H1 (cell line): ENCODE measurements around the gene USP35. TPM values are rescaled to one million over a fixed set of nuclear protein-coding genes. Genes with fewer than 3 reads are reported as not detected.

Experiments
- CTCF ChIA-PET: fragments of 300-600 bp; sonication (Branson Sonifier 250); formaldehyde crosslinking; loops from one replicate; lab custom pipeline; 2021; ENCODE audit not compliant: partially characterized antibody; lab: Charles Lee
- POLR2A ChIA-PET: fragments of 300-600 bp; sonication (Branson Sonifier 250); formaldehyde crosslinking; loops from one replicate; lab custom pipeline; 2021; ENCODE audit warnings: inconsistent platforms; ENCODE audit not compliant: partially characterized antibody; lab: Charles Lee
- DNase-seq, 2 experiments: peaks; one replicate each; pipeline versions ENCODE4 v3.0.0 to v3.0.0-alpha.2; 2010 to 2022; ENCODE audit warnings: low spot score in 2 of 2, low read depth in 1 of 2, mixed read lengths in 1 of 2
- FAIRE-seq: peaks from 2 replicates; lab custom pipeline; 2011; peaks lifted over from hg19 to GRCh38; lab: Jason Lieb, UNC
- H2AFZ ChIP-seq: 2 replicates; pipeline ENCODE4 v1.8.1; 2012; ENCODE audit warnings: low read length, inconsistent platforms
- H2AK5ac ChIP-seq: 2 replicates; pipeline ENCODE4 v1.6.1; 2013; ENCODE audit warnings: low read depth, low read length
- H2BK120ac ChIP-seq: replicated peaks from 2 replicates; pipeline ENCODE3; 2013; ENCODE audit warnings: low read depth, low read length, inconsistent platforms
- H2BK12ac ChIP-seq: 2 replicates; pipeline ENCODE4 v1.6.1; 2013; ENCODE audit warnings: low read depth, low read length
- H2BK15ac ChIP-seq: 2 replicates; pipeline ENCODE4 v1.6.1; 2013; ENCODE audit warnings: low read length
- H2BK20ac ChIP-seq: 2 replicates; pipeline ENCODE4 v1.6.1; 2013; ENCODE audit warnings: low read length
- H2BK5ac ChIP-seq: 2 replicates; pipeline ENCODE4 v1.6.1; 2013; ENCODE audit warnings: low read depth, low read length
- H3K14ac ChIP-seq: 2 replicates; pipeline ENCODE4 v1.6.1; 2013; ENCODE audit warnings: inconsistent platforms; ENCODE audit not compliant: insufficient read length
- H3K18ac ChIP-seq: 2 replicates; pipeline ENCODE4 v1.6.1; 2013; ENCODE audit warnings: low read length; ENCODE audit errors: extremely low read depth
- H3K23ac ChIP-seq: 2 replicates; pipeline ENCODE4 v1.6.1; 2013; ENCODE audit warnings: inconsistent platforms; ENCODE audit not compliant: insufficient read length
- H3K23me2 ChIP-seq: 2 replicates; pipeline ENCODE4 v1.6.1; 2013; ENCODE audit warnings: low read depth, low read length
- H3K27ac ChIP-seq: 2 replicates; pipeline ENCODE4 v1.6.1; 2011; ENCODE audit warnings: low read depth, low read length, inconsistent platforms
- H3K27me3 ChIP-seq, 4 experiments: replicated peaks in 1 of 4; 1 replicate in 1 of 4; 2 replicates in 3 of 4; pipeline versions ENCODE4 v1.6.1 to v1.8.1; 2011 to 2013; ENCODE audit warnings: low read length in 3 of 4, mild to moderate bottlenecking in 3 of 4, inconsistent platforms in 2 of 4, mixed read lengths in 2 of 4, moderate library complexity in 1 of 4; ENCODE audit not compliant: control insufficient read depth in 3 of 4, insufficient read depth in 3 of 4; ENCODE audit errors: extremely low read depth in 1 of 4
- H3K36me3 ChIP-seq, 4 experiments: 2 replicates each; pipeline versions ENCODE4 v1.6.1 to v1.8.1; 2011 to 2013; ENCODE audit warnings: mild to moderate bottlenecking in 4 of 4, low read length in 3 of 4, moderate library complexity in 2 of 4, control low read depth in 1 of 4, inconsistent platforms in 1 of 4; ENCODE audit not compliant: insufficient read depth in 4 of 4, control insufficient read depth in 2 of 4
- H3K4ac ChIP-seq: replicated peaks from 2 replicates; pipeline ENCODE3; 2013; ENCODE audit warnings: low read length, low read depth, mixed read lengths, inconsistent platforms; ENCODE audit not compliant: insufficient read length
- H3K4me1 ChIP-seq, 4 experiments: replicated peaks in 1 of 4; 1 replicate in 1 of 4; 2 replicates in 3 of 4; pipeline versions ENCODE4 v1.6.1 to v1.8.1; 2011 to 2013; ENCODE audit warnings: low read length in 3 of 4, inconsistent platforms in 2 of 4, mixed read lengths in 1 of 4; ENCODE audit not compliant: insufficient read depth in 4 of 4, control insufficient read depth in 3 of 4
- H3K4me2 ChIP-seq, 2 experiments: 2 replicates each; pipeline versions ENCODE4 v1.6.1 to v1.8.1; 2011 to 2013; ENCODE audit warnings: low read depth in 2 of 2, low read length in 2 of 2, control low read depth in 1 of 2, inconsistent platforms in 1 of 2, mild to moderate bottlenecking in 1 of 2; ENCODE audit not compliant: insufficient read depth in 1 of 2
- H3K4me3 ChIP-seq, 4 experiments: fragments of 200-600, 300-600 bp in 1 of 4; sonication (generic), shearing (Covaris generic), sonication (Bioruptor Twin) in 1 of 4; 2 replicates each; pipeline versions ENCODE4 v1.5.1 to v1.8.1; 2011 to 2016; ENCODE audit warnings: low read length in 4 of 4, low read depth in 3 of 4, control low read depth in 2 of 4, inconsistent platforms in 2 of 4, mild to moderate bottlenecking in 2 of 4, mixed read lengths in 1 of 4, moderate library complexity in 1 of 4; ENCODE audit not compliant: insufficient read depth in 2 of 4; ENCODE audit errors: extremely low read depth in 1 of 4
- H3K56ac ChIP-seq: replicated peaks from 2 replicates; pipeline ENCODE3; 2013; ENCODE audit warnings: low read depth, mild to moderate bottlenecking, mixed read lengths, low read length, inconsistent platforms; ENCODE audit not compliant: insufficient read length
- H3K79me1 ChIP-seq: 2 replicates; pipeline ENCODE4 v1.6.1; 2013; ENCODE audit warnings: low read depth, low read length, control low read depth
- H3K79me2 ChIP-seq, 2 experiments: 2 replicates each; pipeline versions ENCODE4 v1.6.1 to v1.8.1; 2012 to 2013; ENCODE audit warnings: low read length in 2 of 2, mild to moderate bottlenecking in 2 of 2, inconsistent platforms in 1 of 2; ENCODE audit not compliant: insufficient read depth in 2 of 2, control insufficient read depth in 1 of 2
- H3K9ac ChIP-seq, 4 experiments: replicated peaks in 1 of 4; 1 replicate in 1 of 4; 2 replicates in 3 of 4; pipeline versions ENCODE4 v1.6.1 to v1.8.1; 2011 to 2013; ENCODE audit warnings: low read depth in 3 of 4, low read length in 3 of 4, control low read depth in 2 of 4, mild to moderate bottlenecking in 2 of 4, moderate library complexity in 2 of 4, inconsistent platforms in 1 of 4; ENCODE audit errors: extremely low read depth in 1 of 4
- H3K9me3 ChIP-seq, 2 experiments: 2 replicates each; pipeline versions ENCODE4 v1.6.1 to v1.8.1; 2012 to 2013; ENCODE audit warnings: mild to moderate bottlenecking in 2 of 2, moderate library complexity in 2 of 2, control low read depth in 1 of 2, inconsistent platforms in 1 of 2, low read depth in 1 of 2, low read length in 1 of 2, mixed read lengths in 1 of 2; ENCODE audit not compliant: insufficient read depth in 2 of 2
- H4K20me1 ChIP-seq, 2 experiments: replicated peaks in 1 of 2; 2 replicates each; pipeline versions ENCODE3 to v1.8.1; 2011 to 2013; ENCODE audit warnings: inconsistent platforms in 2 of 2, low read length in 2 of 2, mild to moderate bottlenecking in 1 of 2; ENCODE audit not compliant: insufficient read depth in 2 of 2, control insufficient read depth in 1 of 2
- H4K5ac ChIP-seq: 2 replicates; pipeline ENCODE4 v1.6.1; 2013; ENCODE audit warnings: low read length, low read depth, mixed read lengths, inconsistent platforms; ENCODE audit not compliant: insufficient read length
- H4K8ac ChIP-seq: 2 replicates; pipeline ENCODE4 v1.8.0; 2013; ENCODE audit warnings: mild to moderate bottlenecking, moderate library complexity, low read length, inconsistent platforms; ENCODE audit not compliant: insufficient read depth; ENCODE audit errors: extremely low read depth
- H4K91ac ChIP-seq: replicated peaks from 2 replicates; pipeline ENCODE3; 2013; ENCODE audit warnings: low read length, mixed read lengths, inconsistent platforms; ENCODE audit not compliant: insufficient read length
- ATF2 ChIP-seq: IDR thresholded peaks from 2 replicates; pipeline ENCODE4 v1.6.1; 2012; ENCODE audit warnings: low read length, inconsistent platforms
- BCL11A ChIP-seq, 2 experiments: IDR thresholded peaks; one replicate each; pipeline ENCODE4 v1.6.1; 2011; ENCODE audit warnings: low read depth in 2 of 2, low read length in 2 of 2, mild to moderate bottlenecking in 2 of 2
- BRCA1 ChIP-seq: IDR thresholded peaks from 2 replicates; pipeline ENCODE4 v1.6.1; 2012; ENCODE audit warnings: low read depth, low read length, improper control_type of control experiment
- CHD1 ChIP-seq: IDR thresholded peaks from 2 replicates; pipeline ENCODE4 v1.6.1; 2012; ENCODE audit warnings: low read depth, low read length, improper control_type of control experiment
- CHD2 ChIP-seq: IDR thresholded peaks from 2 replicates; pipeline ENCODE4 v1.6.1; 2012; ENCODE audit warnings: low read length, improper control_type of control experiment
- CREB1 ChIP-seq: IDR thresholded peaks from 2 replicates; pipeline ENCODE4 v1.6.1; 2012; ENCODE audit warnings: inconsistent platforms
- EGR1 ChIP-seq: IDR thresholded peaks from 2 replicates; pipeline ENCODE4 v1.6.1; 2011; ENCODE audit warnings: low read depth, low read length, borderline replicate concordance
- EP300 ChIP-seq, 2 experiments: IDR thresholded peaks; 1 replicate in 1 of 2; 2 replicates in 1 of 2; pipeline ENCODE4 v1.6.1; 2011 to 2012; ENCODE audit warnings: low read depth in 2 of 2, low read length in 2 of 2, mild to moderate bottlenecking in 2 of 2, borderline replicate concordance in 1 of 2, inconsistent platforms in 1 of 2, moderate library complexity in 1 of 2
- KDM5A ChIP-seq: fragments of 200-600 bp; IDR thresholded peaks from 2 replicates; pipeline ENCODE4 v1.7.1; 2012; ENCODE audit warnings: mild to moderate bottlenecking, low read length, inconsistent platforms, mixed read lengths
- POLR2A ChIP-seq, 2 experiments: IDR thresholded peaks; 1 replicate in 1 of 2; 2 replicates in 1 of 2; pipeline ENCODE4 v1.6.1; 2011; ENCODE audit warnings: low read depth in 2 of 2, low read length in 2 of 2, mild to moderate bottlenecking in 2 of 2; ENCODE audit errors: control extremely low read depth in 1 of 2
- RAD21 ChIP-seq, 2 experiments: IDR thresholded peaks in 1 of 2; conservative IDR thresholded peaks in 1 of 2; 2 replicates each; pipeline ENCODE4 v1.6.1; 2011; ENCODE audit warnings: low read depth in 2 of 2, low read length in 2 of 2, improper control_type of control experiment in 1 of 2, inconsistent platforms in 1 of 2, mild to moderate bottlenecking in 1 of 2, moderate library complexity in 1 of 2
- RXRA ChIP-seq: IDR thresholded peaks from 2 replicates; pipeline ENCODE4 v1.6.1; 2011; ENCODE audit warnings: low read depth, mild to moderate bottlenecking, low read length, moderate library complexity; ENCODE audit not compliant: insufficient read depth
- SP2 ChIP-seq: IDR thresholded peaks from 2 replicates; pipeline ENCODE4 v1.6.1; 2012; ENCODE audit warnings: mild to moderate bottlenecking, low read length, inconsistent platforms
- SP4 ChIP-seq: IDR thresholded peaks from 2 replicates; pipeline ENCODE4 v1.6.1; 2012; ENCODE audit warnings: low read length, inconsistent platforms
- TAF1 ChIP-seq: IDR thresholded peaks from 2 replicates; pipeline ENCODE4 v1.6.1; 2011; ENCODE audit warnings: mild to moderate bottlenecking, low read depth, low read length
- polyA plus RNA-seq, 7 experiments: library from polyadenylated mRNA; depleted of rRNA in 3 of 7; stranded (reverse) in 5 of 7; unstranded in 2 of 7; fragments of >200 nt in 5 of 7; fragments of 200-250 nt in 2 of 7; gene quantifications; 1 replicate in 5 of 7; 2 replicates in 1 of 7; 4 replicates in 1 of 7; pipeline versions ENCODE4 v1.2.1 to v1.2.3, GENCODE V29; 2011 to 2013; ENCODE audit warnings: missing spikeins in 2 of 7, mixed read lengths in 2 of 7
- total RNA-seq: library from RNA; stranded (reverse); fragmentation: NEBNext Ultra II Directional; extraction: Animal tissue kit (Norgen Biotek cat#: 25700); gene quantifications from 2 replicates; pipeline ENCODE4 v1.2.1, GENCODE V29; 2021

USP35 gene
- total and polyA plus RNA-seq, 2 of the 8 experiments (the other 6 are each of a cell fraction or from before 2014, with no cell fraction given) = 4.6 to 6.8 TPM

GRCh38 chr11:78231962-78232501 lies 43.3 kb downstream of the USP35 start:
- POLR2A ChIA-PET = no interaction called here
- Histone ChIP-seq H3K23me2 (no peaks in the 10 kb centered on the region), H4K20me1 (no peaks in the 10 kb centered on the region)
- TF ChIP-seq BCL11A (IDR thresholded peaks at IDR 0.05; ENCODE audit: low read depth in 2 of 2, low read length in 2 of 2) (no peak), RAD21 (IDR thresholded peaks at IDR 0.05 in 1 of 2, conservative IDR thresholded peaks at IDR 0.05 in 1 of 2; ENCODE audit: low read depth in 2 of 2, low read length in 2 of 2) (no peak), RXRA (no peak), KDM5A (no peak), CREB1 (no peak), BRCA1 (no peak), SP2 (no peak), CHD2 (no peak), POLR2A (IDR thresholded peaks at IDR 0.05; ENCODE audit: control extremely low read depth in 1 of 2, low read depth in 2 of 2, low read length in 2 of 2) (no peak), EP300 (IDR thresholded peaks at IDR 0.05; ENCODE audit: borderline replicate concordance in 1 of 2, low read depth in 2 of 2, low read length in 2 of 2) (no peak), EGR1 (no peak), CHD1 (no peak), SP4 (no peak), ATF2 (no peak), TAF1 (no peak)

More at GRCh38 chr11:78231962-78232501, 43.3 kb downstream of the USP35 start:
- Histone ChIP-seq H3K27me3 (no peaks in the 10 kb centered on the region), H3K4ac (no peak overlapping the region), H2BK120ac (no peak overlapping the region), H2BK20ac (no peak overlapping the region), H3K9me3 (no peaks in the 10 kb centered on the region), H4K5ac (no peak overlapping the region), H4K91ac (no peak overlapping the region), H2BK5ac (no peak overlapping the region), H3K23ac (no peak overlapping the region), H3K18ac (no peak overlapping the region), H3K36me3 (no peaks in the 10 kb centered on the region), H3K4me2 (no peak overlapping the region), H3K14ac (no peak overlapping the region), H4K8ac (no peak overlapping the region), H3K9ac (no peak overlapping the region), H2AFZ (no peak overlapping the region), H3K79me2 (no peaks in the 10 kb centered on the region), H2BK15ac (no peak overlapping the region), H3K56ac (no peak overlapping the region), H2AK5ac (no peak overlapping the region), H3K27ac (no peak overlapping the region), H3K4me3 (no peak overlapping the region), H3K79me1 (no peaks in the 10 kb centered on the region), H3K4me1 (no peaks in the 10 kb centered on the region), H2BK12ac (no peak overlapping the region)
- FAIRE-seq (no peak), DNase-seq (no peak)
- CTCF ChIA-PET = interaction anchor here (1.2 to 1.4 kb wide), 2 partner anchors 30 to 197 kb away, joined by 4 to 5 read pairs; no protein-coding TSS in a partner anchor
